ENCODE data around the gene KLHL13. TPM values are rescaled to one million over a fixed set of nuclear protein-coding genes. Genes with fewer than 3 reads are reported as not detected.
"Not testable (repeated sequence)": the region's sequence is repeated elsewhere in the genome, so short reads cannot be mapped to it uniquely, and the experiment has no call there.

KLHL13 gene
- total RNA-seq, 2 experiments from 2014 or later, result not detected

GRCh38 chrX:118124243-118124642 is 7.6 kb upstream of the KLHL13 start:
- H3K27me3 Mint-ChIP-seq; H3K4me1 Mint-ChIP-seq; H3K36me3 Mint-ChIP-seq (ENCODE audit: low read depth); H3K9me3 Mint-ChIP-seq; H3K4me3 Mint-ChIP-seq; CTCF ChIA-PET; DNase-seq; POLR2A ChIA-PET; H3K27ac Mint-ChIP-seq: not testable (repeated sequence)

- no peaks in the 10 kb centered on the region for H3K9me3 Mint-ChIP-seq
- ChIA-PET POLR2A (no interaction called here), CTCF (no interaction called here)
- no peaks in the 10 kb centered on the region for H3K36me3 Mint-ChIP-seq (ENCODE audit: low read depth)
- no peak overlapping the region for H3K27ac Mint-ChIP-seq
- H3K4me3 Mint-ChIP-seq, result no peak overlapping the region
- H3K27me3 Mint-ChIP-seq, result peaks cover 25% of the 10 kb centered on the region
- no peak for DNase-seq
- no peaks in the 10 kb centered on the region for H3K4me1 Mint-ChIP-seq
Observed at GRCh38 chrX:118117741-118118140, 1.1 kb upstream of the KLHL13 start.

GRCh38 chrX:118115953-118116712 is 477 bp downstream of the KLHL13 start:
- ChIA-PET CTCF (no interaction called here), POLR2A (no interaction called here)
- no peaks in the 10 kb centered on the region for H3K4me1 Mint-ChIP-seq
- peaks cover 24% of the 10 kb centered on the region for H3K27me3 Mint-ChIP-seq
- H3K27ac Mint-ChIP-seq, result no peak overlapping the region
- no peak for DNase-seq
- H3K4me3 Mint-ChIP-seq, result peak overlapping the region; percentile 48
- H3K9me3 Mint-ChIP-seq, result no peaks in the 10 kb centered on the region
- no peaks in the 10 kb centered on the region for H3K36me3 Mint-ChIP-seq (ENCODE audit: low read depth)

- no peak for DNase-seq
- CTCF ChIA-PET, result no interaction called here
- peaks cover 22% of the 10 kb centered on the region for H3K27me3 Mint-ChIP-seq
- H3K4me1 Mint-ChIP-seq, result no peaks in the 10 kb centered on the region
- H3K36me3 Mint-ChIP-seq (ENCODE audit: low read depth), result no peaks in the 10 kb centered on the region
- H3K27ac Mint-ChIP-seq, result no peak overlapping the region
- no peaks in the 10 kb centered on the region for H3K9me3 Mint-ChIP-seq
- no peak overlapping the region for H3K4me3 Mint-ChIP-seq
- POLR2A ChIA-PET, result no interaction called here
Observed at GRCh38 chrX:118114971-118115370, 1.6 kb downstream of the KLHL13 start.

GRCh38 chrX:118109065-118109464 is 7.5 kb downstream of the KLHL13 start:
- ChIA-PET POLR2A (no interaction called here), CTCF (no interaction called here)
- Mint-ChIP-seq H3K36me3 (ENCODE audit: low read depth) (no peaks in the 10 kb centered on the region), H3K4me1 (no peaks in the 10 kb centered on the region), H3K9me3 (no peaks in the 10 kb centered on the region), H3K4me3 (no peak overlapping the region), H3K27me3 (no peaks in the 10 kb centered on the region), H3K27ac (no peak overlapping the region)
- DNase-seq, result no peak

GRCh38 chrX:118108304-118108703 is 8.3 kb downstream of the KLHL13 start:
- Mint-ChIP-seq H3K4me3 (no peak overlapping the region), H3K9me3 (no peaks in the 10 kb centered on the region), H3K27ac (no peak overlapping the region), H3K27me3 (no peaks in the 10 kb centered on the region), H3K4me1 (no peaks in the 10 kb centered on the region), H3K36me3 (ENCODE audit: low read depth) (no peaks in the 10 kb centered on the region)
- ChIA-PET CTCF (no interaction called here), POLR2A (no interaction called here)
- DNase-seq, result no peak

GRCh38 chrX:118100091-118100490 is 16.5 kb downstream of the KLHL13 start:
- Mint-ChIP-seq H3K4me1 (no peaks in the 10 kb centered on the region), H3K4me3 (no peak overlapping the region), H3K9me3 (no peaks in the 10 kb centered on the region), H3K27ac (no peak overlapping the region), H3K27me3 (no peaks in the 10 kb centered on the region), H3K36me3 (ENCODE audit: low read depth) (no peaks in the 10 kb centered on the region)
- ChIA-PET POLR2A (no interaction called here), CTCF (no interaction called here)
- DNase-seq, result no peak

- ChIA-PET CTCF (no interaction called here), POLR2A (no interaction called here)
- H3K4me3 Mint-ChIP-seq, result no peak overlapping the region
- H3K27ac Mint-ChIP-seq, result no peak overlapping the region
- no peak for DNase-seq
- no peaks in the 10 kb centered on the region for H3K36me3 Mint-ChIP-seq (ENCODE audit: low read depth)
- no peaks in the 10 kb centered on the region for H3K27me3 Mint-ChIP-seq
- no peaks in the 10 kb centered on the region for H3K9me3 Mint-ChIP-seq
- H3K4me1 Mint-ChIP-seq, result no peaks in the 10 kb centered on the region
Observed at GRCh38 chrX:118088084-118088483, 28.5 kb downstream of the KLHL13 start.

GRCh38 chrX:118074196-118074595 is 42.4 kb downstream of the KLHL13 start:
- ChIA-PET CTCF (no interaction called here), POLR2A (no interaction called here)
- Mint-ChIP-seq H3K4me1 (no peaks in the 10 kb centered on the region), H3K27ac (no peak overlapping the region), H3K9me3 (no peaks in the 10 kb centered on the region), H3K4me3 (no peak overlapping the region), H3K36me3 (ENCODE audit: low read depth) (no peaks in the 10 kb centered on the region), H3K27me3 (no peaks in the 10 kb centered on the region)
- no peak for DNase-seq

- no peak for DNase-seq
- no peaks in the 10 kb centered on the region for H3K27me3 Mint-ChIP-seq
- POLR2A ChIA-PET, result no interaction called here
- H3K36me3 Mint-ChIP-seq (ENCODE audit: low read depth), result no peaks in the 10 kb centered on the region
- H3K9me3 Mint-ChIP-seq, result no peaks in the 10 kb centered on the region
- no peaks in the 10 kb centered on the region for H3K4me1 Mint-ChIP-seq
- CTCF ChIA-PET, result no interaction called here
- H3K4me3 Mint-ChIP-seq, result no peak overlapping the region
- no peak overlapping the region for H3K27ac Mint-ChIP-seq
Observed at GRCh38 chrX:118066867-118067515, 49.6 kb downstream of the KLHL13 start.

GRCh38 chrX:118062817-118063615 is 53.6 kb downstream of the KLHL13 start:
- DNase-seq, result no peak
- CTCF ChIA-PET, result no interaction called here
- no peaks in the 10 kb centered on the region for H3K36me3 Mint-ChIP-seq (ENCODE audit: low read depth)
- no peak overlapping the region for H3K27ac Mint-ChIP-seq
- POLR2A ChIA-PET, result no interaction called here
- H3K27me3 Mint-ChIP-seq, result no peaks in the 10 kb centered on the region
- no peak overlapping the region for H3K4me3 Mint-ChIP-seq
- no peaks in the 10 kb centered on the region for H3K9me3 Mint-ChIP-seq
- no peaks in the 10 kb centered on the region for H3K4me1 Mint-ChIP-seq

GRCh38 chrX:118062048-118062789 is 54.4 kb downstream of the KLHL13 start:
- no peaks in the 10 kb centered on the region for H3K27me3 Mint-ChIP-seq
- H3K27ac Mint-ChIP-seq, result no peak overlapping the region
- CTCF ChIA-PET, result no interaction called here
- no peaks in the 10 kb centered on the region for H3K4me1 Mint-ChIP-seq
- H3K4me3 Mint-ChIP-seq, result no peak overlapping the region
- H3K36me3 Mint-ChIP-seq (ENCODE audit: low read depth), result no peaks in the 10 kb centered on the region
- no peak for DNase-seq
- POLR2A ChIA-PET, result no interaction called here
- no peaks in the 10 kb centered on the region for H3K9me3 Mint-ChIP-seq

GRCh38 chrX:118058924-118059323 is 57.7 kb downstream of the KLHL13 start:
- no peaks in the 10 kb centered on the region for H3K4me1 Mint-ChIP-seq
- no peak overlapping the region for H3K4me3 Mint-ChIP-seq
- no peaks in the 10 kb centered on the region for H3K36me3 Mint-ChIP-seq (ENCODE audit: low read depth)
- ChIA-PET POLR2A (no interaction called here), CTCF (no interaction called here)
- no peak for DNase-seq
- H3K9me3 Mint-ChIP-seq, result no peaks in the 10 kb centered on the region
- H3K27me3 Mint-ChIP-seq, result no peaks in the 10 kb centered on the region
- H3K27ac Mint-ChIP-seq, result no peak overlapping the region

Measured in activated CD4-positive, alpha-beta memory T cell treated with anti-CD3 and anti-CD28 coated beads, Interleukin-2, amount 10 ng/mL, durations not matched to agents 7 days and 5 days (primary cell).